Esophagus squamous epithelium (tissue), 5 donors: ENCODE data around the gene MYO3B. TPM values are rescaled to one million over a fixed set of nuclear protein-coding genes. Genes with fewer than 3 reads are reported as not detected.

ENCODE experiments used
- DNase-seq: peaks from one replicate; lab custom pipeline; 2025; lab: John Stamatoyannopoulos, UW
- H3K27ac ChIP-seq, 4 donors: fragments of 200-600 bp; sonication (generic); one replicate each; pipeline ENCODE4 v1.5.1; 2016 to 2019; ENCODE audit warnings: mild to moderate bottlenecking in 1 of 4
- H3K27me3 ChIP-seq, 4 donors: fragments of 200-600 bp; sonication (generic); 1 replicate in 3 of 4; 2 replicates in 1 of 4; pipeline versions ENCODE4 v1.5.1 to v1.6.0; 2017 to 2021; ENCODE audit warnings: antibody characterized with exemption in 1 of 4
- H3K36me3 ChIP-seq, 3 donors: fragments of 200-600 bp; sonication (generic); one replicate each; pipeline ENCODE4 v1.5.1; 2016 to 2019
- H3K4me1 ChIP-seq, 3 donors: fragments of 200-600 bp; sonication (generic); one replicate each; pipeline ENCODE4 v1.5.1; 2017 to 2019
- H3K4me3 ChIP-seq, 4 donors: fragments of 200-600 bp; sonication (generic); 1 replicate in 3 of 4; 2 replicates in 1 of 4; pipeline ENCODE4 v1.5.1; 2016 to 2019; ENCODE audit warnings: mild to moderate bottlenecking in 2 of 4, moderate library complexity in 1 of 4
- H3K9me3 ChIP-seq, 3 donors: fragments of 200-600 bp; sonication (generic); one replicate each; pipeline ENCODE4 v1.5.1; 2016 to 2019
- CTCF ChIP-seq, 6 experiments: fragments of 450-650 bp in 4 of 6; fragments of 200-600 bp in 2 of 6; sonication (generic) in 2 of 6; IDR thresholded peaks; one replicate each; pipeline ENCODE4 v1.5.1; 2016 to 2019; ENCODE audit warnings: antibody characterized with exemption in 6 of 6, mild to moderate bottlenecking in 4 of 6, moderate library complexity in 4 of 6
- POLR2A ChIP-seq, 4 donors: fragments of 450-650 bp; IDR thresholded peaks; one replicate each; pipeline ENCODE4 v1.6.1; 2017; ENCODE audit warnings: antibody characterized with exemption in 4 of 4, mild to moderate bottlenecking in 4 of 4, moderate library complexity in 3 of 4
- WGBS, 2 donors: methylation state at CpG; one replicate each; pipeline ENCODE4 v1.1.5; 2018; 5-methylcytosine and 5-hydroxymethylcytosine counted together
- intact Hi-C: fragments of 100-400 bp; cut with DNase I; formaldehyde crosslinking; loops from one replicate; pipeline ENCODE4 v1.15.0; 2022
- total RNA-seq, 4 donors: library from RNA; depleted of rRNA; stranded (reverse); fragments of >200 nt; gene quantifications; one replicate each; pipeline ENCODE4 v1.1.0, GENCODE V29; 2016
- donor health status: DM: yes; HTN: yes; CAD: no.

MYO3B gene
- total RNA-seq, 4 donors from 2014 or later, result 0.15 to 0.38 (median 0.18) TPM

GRCh38 chr2:170350929-170351826 lies 173.2 kb downstream of the MYO3B start:
- Histone ChIP-seq H3K9me3 (no peaks in the 10 kb centered on the region), H3K27me3 (peaks cover 0 to 6% (median 0%) of the 10 kb centered on the region in 4 donors), H3K27ac (no peak overlapping the region), H3K36me3 (no peaks in the 10 kb centered on the region), H3K4me1 (no peaks in the 10 kb centered on the region), H3K4me3 (no peak overlapping the region)
- TF ChIP-seq CTCF (IDR thresholded peaks at IDR 0.05) (no peak), POLR2A (IDR thresholded peaks at IDR 0.05) (no peak)
- intact Hi-C loops, result no loop called here
- no peak for DNase-seq
- WGBS, 2 donors, result 64 to 69% methylated on average over 4 of the region's 4 CpGs

GRCh38 chr2:170353723-170354122 lies 175.8 kb downstream of the MYO3B start:
- intact Hi-C loops, result no loop called here
- TF ChIP-seq POLR2A (IDR thresholded peaks at IDR 0.05) (no peak), CTCF (IDR thresholded peaks at IDR 0.05) (no peak)
- Histone ChIP-seq H3K4me1 (no peaks in the 10 kb centered on the region), H3K4me3 (no peak overlapping the region), H3K27ac (no peak overlapping the region), H3K27me3 (peaks cover 0 to 6% (median 0%) of the 10 kb centered on the region in 4 donors), H3K36me3 (no peaks in the 10 kb centered on the region), H3K9me3 (no peaks in the 10 kb centered on the region)
- no peak for DNase-seq
- 73 to 74% methylated on average over 2 of the region's 2 CpGs for WGBS, 2 donors

- H3K4me3 ChIP-seq, result no peak overlapping the region
- WGBS, 2 donors, result 69% methylated on average over 2 of the region's 2 CpGs
- TF ChIP-seq POLR2A (IDR thresholded peaks at IDR 0.05) (no peak), CTCF (IDR thresholded peaks at IDR 0.05) (no peak)
- no peaks in the 10 kb centered on the region for H3K36me3 ChIP-seq
- intact Hi-C loops, result no loop called here
- no peak for DNase-seq
- peaks cover 0 to 6% (median 0%) of the 10 kb centered on the region in 4 donors for H3K27me3 ChIP-seq
- no peak overlapping the region for H3K27ac ChIP-seq
- no peaks in the 10 kb centered on the region for H3K4me1 ChIP-seq
- H3K9me3 ChIP-seq, result no peaks in the 10 kb centered on the region
These were observed 176.4 kb downstream of the MYO3B start for GRCh38 chr2:170354388-170354787.

- no peak for DNase-seq
- H3K4me3 ChIP-seq, result no peak overlapping the region
- no peaks in the 10 kb centered on the region for H3K9me3 ChIP-seq
- no peaks in the 10 kb centered on the region for H3K4me1 ChIP-seq
- no peak overlapping the region for H3K27ac ChIP-seq
- WGBS, 2 donors, result 62 to 73% methylated on average over 2 of the region's 2 CpGs
- H3K36me3 ChIP-seq, result no peaks in the 10 kb centered on the region
- intact Hi-C loops, result no loop called here
- H3K27me3 ChIP-seq, result peaks cover 0 to 6% (median 0%) of the 10 kb centered on the region in 4 donors
- no peak for TF ChIP-seq CTCF (IDR thresholded peaks at IDR 0.05)
These were observed 177.2 kb downstream of the MYO3B start for GRCh38 chr2:170354855-170355780.
